ENCODE measurements around the gene EVI5L.

DNA sequence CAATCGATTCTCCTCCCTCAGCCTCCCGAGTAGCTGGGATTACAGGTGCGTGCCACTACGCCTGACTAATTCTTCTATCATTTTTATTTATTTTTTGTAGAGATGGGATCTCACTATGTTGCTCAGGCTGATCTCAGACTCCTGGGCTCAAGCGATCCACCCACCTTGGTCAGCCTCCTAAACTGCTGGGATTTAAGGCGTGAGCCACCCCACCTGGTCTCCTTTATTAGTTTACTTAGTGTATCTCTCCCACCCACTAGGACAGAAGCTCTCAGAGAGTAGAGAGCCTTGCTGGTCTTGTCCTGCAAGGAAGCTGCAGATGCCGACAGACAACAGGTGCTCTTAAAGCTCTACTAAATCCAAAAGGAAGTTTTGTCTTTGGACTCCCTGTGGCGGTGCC is 55.8 kb downstream of the EVI5L start:
- no peak for TF ChIP-seq POLR2A (IDR thresholded peaks at IDR 0.05)
- TF ChIP-seq, protein P1, sequence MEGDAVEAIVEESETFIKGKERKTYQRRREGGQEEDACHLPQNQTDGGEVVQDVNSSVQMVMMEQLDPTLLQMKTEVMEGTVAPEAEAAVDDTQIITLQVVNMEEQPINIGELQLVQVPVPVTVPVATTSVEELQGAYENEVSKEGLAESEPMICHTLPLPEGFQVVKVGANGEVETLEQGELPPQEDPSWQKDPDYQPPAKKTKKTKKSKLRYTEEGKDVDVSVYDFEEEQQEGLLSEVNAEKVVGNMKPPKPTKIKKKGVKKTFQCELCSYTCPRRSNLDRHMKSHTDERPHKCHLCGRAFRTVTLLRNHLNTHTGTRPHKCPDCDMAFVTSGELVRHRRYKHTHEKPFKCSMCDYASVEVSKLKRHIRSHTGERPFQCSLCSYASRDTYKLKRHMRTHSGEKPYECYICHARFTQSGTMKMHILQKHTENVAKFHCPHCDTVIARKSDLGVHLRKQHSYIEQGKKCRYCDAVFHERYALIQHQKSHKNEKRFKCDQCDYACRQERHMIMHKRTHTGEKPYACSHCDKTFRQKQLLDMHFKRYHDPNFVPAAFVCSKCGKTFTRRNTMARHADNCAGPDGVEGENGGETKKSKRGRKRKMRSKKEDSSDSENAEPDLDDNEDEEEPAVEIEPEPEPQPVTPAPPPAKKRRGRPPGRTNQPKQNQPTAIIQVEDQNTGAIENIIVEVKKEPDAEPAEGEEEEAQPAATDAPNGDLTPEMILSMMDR (IDR thresholded peaks at IDR 0.05) = no peak
